Caco-2 (cell line): ENCODE measurements around the gene ANO10. TPM values are rescaled to one million over a fixed set of nuclear protein-coding genes. Genes with fewer than 3 reads are reported as not detected.

ENCODE experiments used
- BruUV-seq: library from RNA; stranded (reverse); fragments of 400-500 nt; replicated peaks from 2 replicates; lab custom pipeline; 2021; lab: Mats Ljungman, UMichigan
- CTCF ChIA-PET: fragments of 300-600 bp; sonication (Branson Sonifier 250); formaldehyde crosslinking; loops from one replicate; lab custom pipeline; 2022; ENCODE audit warnings: antibody characterized with exemption; lab: Charles Lee
- POLR2A ChIA-PET: fragments of 300-600 bp; sonication (Branson Sonifier 250); formaldehyde crosslinking; loops from one replicate; lab custom pipeline; 2022; ENCODE audit warnings: antibody characterized with exemption; lab: Charles Lee
- DNase-seq, 2 experiments: peaks; one replicate each; pipeline versions ENCODE4 v3.0.0 to v3.0.0-alpha.2; 2020 to 2022
- H3K27me3 ChIP-seq: replicated peaks from 2 replicates; pipeline ENCODE4 v1.6.0; 2011; ENCODE audit warnings: low read length; ENCODE audit not compliant: control insufficient read depth, insufficient read depth
- H3K36me3 ChIP-seq: 2 replicates; pipeline ENCODE4 v1.5.1; 2011; ENCODE audit warnings: low read length; ENCODE audit not compliant: control insufficient read depth, insufficient read depth
- H3K4me1 ChIP-seq: fragments of 250-450 bp; sonication (Bioruptor Pico); 2 replicates; pipeline ENCODE4 v1.5.1; 2020; ENCODE audit warnings: mild to moderate bottlenecking
- H3K4me3 ChIP-seq: 2 replicates; pipeline ENCODE4 v1.5.1; 2011; ENCODE audit warnings: low read depth, mild to moderate bottlenecking, control low read depth, low read length
- H3K9me3 ChIP-seq: fragments of 250-450 bp; sonication (Bioruptor Pico); 2 replicates; pipeline ENCODE4 v1.5.1; 2020; ENCODE audit warnings: mild to moderate bottlenecking, moderate library complexity
- H3K27ac Mint-ChIP-seq: one replicate; pipeline ENCODE4 v1.8.0; 2022; ENCODE audit warnings: mixed read lengths; ENCODE audit not compliant: unreplicated experiment
- H3K27me3 Mint-ChIP-seq: one replicate; pipeline ENCODE4 v1.8.0; 2022; ENCODE audit warnings: mixed read lengths; ENCODE audit not compliant: insufficient read depth, unreplicated experiment
- H3K36me3 Mint-ChIP-seq: one replicate; pipeline ENCODE4 v1.8.0; 2022; ENCODE audit warnings: mild to moderate bottlenecking, mixed read lengths; ENCODE audit not compliant: insufficient read depth, unreplicated experiment
- H3K4me1 Mint-ChIP-seq: one replicate; pipeline ENCODE4 v1.8.0; 2022; ENCODE audit warnings: low read depth, mixed read lengths; ENCODE audit not compliant: unreplicated experiment
- H3K4me3 Mint-ChIP-seq: one replicate; pipeline ENCODE4 v1.8.0; 2022; ENCODE audit warnings: mild to moderate bottlenecking, moderate library complexity, mixed read lengths; ENCODE audit not compliant: unreplicated experiment
- H3K9me3 Mint-ChIP-seq: one replicate; pipeline ENCODE4 v1.8.0; 2022; ENCODE audit warnings: mixed read lengths; ENCODE audit not compliant: unreplicated experiment
- intact Hi-C: fragments of 100-400 bp; cut with micrococcal nuclease; formaldehyde crosslinking; loops from one replicate; pipeline ENCODE4 v1.10.0; 2022; ENCODE audit not compliant: unreplicated experiment
- total RNA-seq: library from RNA; stranded (reverse); gene quantifications from 2 replicates; pipeline ENCODE4 v1.2.3, GENCODE V29; 2022
- TF ChIP-seq, protein P1 (sequence below), 2 experiments: fragments of 200-600 bp in 1 of 2; IDR thresholded peaks; 1 replicate in 1 of 2; 2 replicates in 1 of 2; pipeline versions ENCODE4 v1.5.1 to v1.8.0; 2011 to 2022; ENCODE audit warnings: antibody characterized with exemption in 1 of 2, control low read depth in 1 of 2, inconsistent platforms in 1 of 2, low read depth in 1 of 2, low read length in 1 of 2, mild to moderate bottlenecking in 1 of 2, moderate library complexity in 1 of 2; ENCODE audit not compliant: insufficient read depth in 1 of 2, severe bottlenecking in 1 of 2, unreplicated experiment in 1 of 2

ANO10 gene
- total RNA-seq, 1 experiment from 2014 or later = 24.1 TPM

DNA sequence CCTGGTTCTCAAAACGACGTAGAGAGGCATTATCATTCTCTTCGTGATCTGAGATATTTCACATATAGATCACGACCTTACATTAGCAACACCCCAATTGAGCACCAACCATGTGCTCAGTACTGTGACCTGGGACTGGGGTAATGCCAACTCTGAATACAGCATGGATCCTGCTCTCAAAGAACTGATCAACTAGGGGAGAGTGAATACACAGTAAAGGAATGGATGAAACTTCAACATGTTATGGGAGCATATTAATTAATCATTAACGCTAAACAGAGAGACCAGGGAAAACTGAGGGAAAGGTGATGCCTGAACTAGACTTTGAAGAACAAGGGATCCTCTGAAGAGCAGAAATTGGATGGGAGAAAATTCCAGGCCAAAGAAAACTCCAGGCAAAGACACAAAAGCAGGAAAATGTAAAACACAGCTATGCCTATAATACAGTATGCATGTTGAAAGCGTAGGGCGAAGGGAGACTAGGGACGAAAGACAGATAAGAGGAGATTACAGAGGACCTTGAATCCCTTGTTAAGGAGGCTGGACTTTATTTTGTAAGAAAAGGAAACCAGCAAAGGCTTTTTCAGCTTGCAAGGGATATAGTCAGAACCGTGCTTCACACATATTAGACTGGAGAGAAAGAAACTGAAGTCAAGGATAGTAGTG lies 105.7 kb downstream of the ANO10 start:
- no peaks in the 10 kb centered on the region for H3K27me3 Mint-ChIP-seq
- no peaks in the 10 kb centered on the region for H3K9me3 ChIP-seq
- POLR2A ChIA-PET = no interaction called here
- peaks cover 9% of the 10 kb centered on the region for H3K4me1 Mint-ChIP-seq
- BruUV-seq = no TSS peak
- H3K36me3 ChIP-seq = no peaks in the 10 kb centered on the region
- CTCF ChIA-PET = no interaction called here
- intact Hi-C loops = no loop called here
- no peaks in the 10 kb centered on the region for H3K36me3 Mint-ChIP-seq
- TF ChIP-seq, protein P1, sequence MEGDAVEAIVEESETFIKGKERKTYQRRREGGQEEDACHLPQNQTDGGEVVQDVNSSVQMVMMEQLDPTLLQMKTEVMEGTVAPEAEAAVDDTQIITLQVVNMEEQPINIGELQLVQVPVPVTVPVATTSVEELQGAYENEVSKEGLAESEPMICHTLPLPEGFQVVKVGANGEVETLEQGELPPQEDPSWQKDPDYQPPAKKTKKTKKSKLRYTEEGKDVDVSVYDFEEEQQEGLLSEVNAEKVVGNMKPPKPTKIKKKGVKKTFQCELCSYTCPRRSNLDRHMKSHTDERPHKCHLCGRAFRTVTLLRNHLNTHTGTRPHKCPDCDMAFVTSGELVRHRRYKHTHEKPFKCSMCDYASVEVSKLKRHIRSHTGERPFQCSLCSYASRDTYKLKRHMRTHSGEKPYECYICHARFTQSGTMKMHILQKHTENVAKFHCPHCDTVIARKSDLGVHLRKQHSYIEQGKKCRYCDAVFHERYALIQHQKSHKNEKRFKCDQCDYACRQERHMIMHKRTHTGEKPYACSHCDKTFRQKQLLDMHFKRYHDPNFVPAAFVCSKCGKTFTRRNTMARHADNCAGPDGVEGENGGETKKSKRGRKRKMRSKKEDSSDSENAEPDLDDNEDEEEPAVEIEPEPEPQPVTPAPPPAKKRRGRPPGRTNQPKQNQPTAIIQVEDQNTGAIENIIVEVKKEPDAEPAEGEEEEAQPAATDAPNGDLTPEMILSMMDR (IDR thresholded peaks at IDR 0.05; ENCODE audit: insufficient read depth in 1 of 2, low read depth in 1 of 2, low read length in 1 of 2, severe bottlenecking in 1 of 2, unreplicated experiment in 1 of 2) = no peak
- no peak overlapping the region for H3K27ac Mint-ChIP-seq
- no peak overlapping the region for H3K4me3 ChIP-seq
- H3K4me1 ChIP-seq = no peaks in the 10 kb centered on the region
- H3K9me3 Mint-ChIP-seq = peaks cover 17% of the 10 kb centered on the region
- no peak for DNase-seq
- H3K4me3 Mint-ChIP-seq = no peak overlapping the region
- no peaks in the 10 kb centered on the region for H3K27me3 ChIP-seq

DNA sequence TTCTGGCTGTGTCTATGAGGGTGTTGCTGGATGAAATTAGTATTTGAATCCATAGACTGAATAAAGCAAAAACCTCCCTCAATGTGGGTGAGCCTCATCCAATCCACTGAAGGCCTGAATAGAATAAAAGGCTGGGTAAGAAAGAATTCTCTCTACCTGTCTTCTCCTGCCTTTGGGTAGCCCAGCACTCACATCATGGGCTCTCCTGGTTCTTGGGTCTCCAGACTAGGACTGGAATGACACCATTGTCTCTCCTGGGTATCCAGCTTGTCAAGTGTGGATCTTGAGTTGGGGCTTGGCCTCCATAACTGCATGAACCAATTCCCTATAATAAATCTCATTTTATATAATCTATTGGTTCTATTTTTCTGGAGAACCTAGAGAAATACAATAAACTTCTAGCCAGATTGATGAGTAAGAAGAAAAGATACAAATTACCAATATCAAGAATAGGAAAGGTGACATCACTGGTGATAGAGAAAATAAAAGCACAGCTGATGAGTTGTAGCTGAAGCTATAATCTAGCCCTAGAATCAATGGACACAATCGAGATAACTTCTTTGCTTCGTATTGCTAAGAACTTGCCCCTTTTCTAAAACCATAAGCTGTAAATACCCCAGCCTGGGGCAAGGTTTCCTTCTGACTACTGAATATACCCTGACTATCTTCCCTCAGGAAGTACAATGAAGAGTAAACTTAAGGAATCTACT lies 106.4 kb downstream of the ANO10 start:
- intact Hi-C loops = no loop called here
- Histone ChIP-seq H3K36me3 (no peaks in the 10 kb centered on the region), H3K4me1 (no peaks in the 10 kb centered on the region), H3K4me3 (no peak overlapping the region), H3K27me3 (no peaks in the 10 kb centered on the region), H3K9me3 (no peaks in the 10 kb centered on the region)
- ChIA-PET CTCF (no interaction called here), POLR2A (no interaction called here)
- H3K4me3 Mint-ChIP-seq = no peak overlapping the region
- no TSS peak for BruUV-seq
- H3K9me3 Mint-ChIP-seq = peaks cover 17% of the 10 kb centered on the region
- no peak overlapping the region for H3K27ac Mint-ChIP-seq
- H3K27me3 Mint-ChIP-seq = no peaks in the 10 kb centered on the region
- H3K36me3 Mint-ChIP-seq = no peaks in the 10 kb centered on the region
- TF ChIP-seq, protein P1 (IDR thresholded peaks at IDR 0.05; ENCODE audit: insufficient read depth in 1 of 2, low read depth in 1 of 2, low read length in 1 of 2, severe bottlenecking in 1 of 2, unreplicated experiment in 1 of 2) = no peak
- no peak for DNase-seq
- H3K4me1 Mint-ChIP-seq = peaks cover 9% of the 10 kb centered on the region

DNA sequence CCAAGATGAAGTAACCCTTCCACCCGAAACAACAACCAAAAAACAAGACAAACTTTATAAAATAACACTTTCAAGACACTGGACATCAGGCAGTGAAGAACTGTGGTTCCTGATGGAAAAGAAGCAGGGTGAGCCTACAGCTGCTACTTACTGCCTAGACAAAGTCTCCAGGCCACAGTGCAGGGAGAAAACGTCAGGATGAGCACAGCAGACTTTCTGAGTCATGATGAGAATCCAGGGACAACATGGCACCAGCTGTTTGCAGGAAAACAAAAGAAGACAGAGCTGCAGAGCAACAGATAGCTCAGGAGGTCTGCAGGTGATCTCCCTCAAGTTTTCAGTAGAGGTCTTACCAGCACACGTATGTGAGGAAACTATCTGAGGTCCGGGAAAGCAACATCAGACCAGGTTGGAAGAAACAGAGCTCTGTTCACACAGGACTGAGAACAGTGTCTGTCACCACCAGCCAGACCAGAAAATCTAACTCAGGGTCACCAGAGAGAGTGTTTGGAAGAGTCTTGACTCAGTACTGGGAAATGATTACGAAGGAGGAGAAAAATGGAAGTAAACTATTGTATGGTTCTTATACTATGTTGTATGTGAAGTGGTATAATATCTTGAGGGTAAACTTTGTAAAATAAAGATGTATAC lies 108.9 kb downstream of the ANO10 start:
- Mint-ChIP-seq H3K36me3 (no peaks in the 10 kb centered on the region), H3K4me1 (peaks cover 9% of the 10 kb centered on the region), H3K27ac (no peak overlapping the region), H3K27me3 (no peaks in the 10 kb centered on the region), H3K9me3 (no peaks in the 10 kb centered on the region), H3K4me3 (no peak overlapping the region)
- Histone ChIP-seq H3K36me3 (no peaks in the 10 kb centered on the region), H3K9me3 (no peaks in the 10 kb centered on the region), H3K4me1 (no peaks in the 10 kb centered on the region), H3K4me3 (no peak overlapping the region), H3K27me3 (no peaks in the 10 kb centered on the region)
- TF ChIP-seq, protein P1 (IDR thresholded peaks at IDR 0.05; ENCODE audit: insufficient read depth in 1 of 2, low read depth in 1 of 2, low read length in 1 of 2, severe bottlenecking in 1 of 2, unreplicated experiment in 1 of 2) = no peak
- CTCF ChIA-PET = no interaction called here
- intact Hi-C loops = no loop called here
- BruUV-seq = no TSS peak
- POLR2A ChIA-PET = no interaction called here
- no peak for DNase-seq
